HepG2 (cell line): Measurements from ENCODE around the gene PSMA7. TPM values are rescaled to one million over a fixed set of nuclear protein-coding genes. Genes with fewer than 3 reads are reported as not detected.
A peak's percentile ranks its signal among the peaks of the same experiment; 100 is the strongest.

Source experiments
- CENPT ChIP-seq: sonication (generic); formaldehyde crosslinking; IDR thresholded peaks from 2 replicates; pipeline ENCODE4 v1.8.0; 2022; ENCODE audit warnings: low read depth, mild to moderate bottlenecking, moderate library complexity, missing genetic modification reagents
- ELF1 ChIP-seq: sonication (generic); formaldehyde crosslinking; IDR thresholded peaks from 2 replicates; pipeline ENCODE4 v1.4.0; 2020; ENCODE audit warnings: missing genetic modification reagents
- FOXO1 ChIP-seq: sonication (generic); formaldehyde crosslinking; IDR thresholded peaks from 2 replicates; pipeline ENCODE4 v1.4.0; 2020; ENCODE audit warnings: missing genetic modification reagents
- LBX2 ChIP-seq: sonication (generic); formaldehyde crosslinking; IDR thresholded peaks from 2 replicates; pipeline ENCODE4 v1.5.0; 2020; ENCODE audit warnings: missing genetic modification reagents, mild to moderate bottlenecking, borderline replicate concordance
- MTA3 ChIP-seq: sonication (generic); formaldehyde crosslinking; IDR thresholded peaks from 2 replicates; pipeline ENCODE4 v1.4.0; 2020; ENCODE audit warnings: missing genetic modification reagents
- MXD1 ChIP-seq: sonication (generic); formaldehyde crosslinking; IDR thresholded peaks from 2 replicates; pipeline ENCODE4 v1.4.0; 2020; ENCODE audit warnings: mild to moderate bottlenecking, missing genetic modification reagents
- NCOA5 ChIP-seq: sonication (generic); formaldehyde crosslinking; IDR thresholded peaks from 2 replicates; pipeline ENCODE4 v1.4.0; 2020; ENCODE audit warnings: missing genetic modification reagents
- POLR2G ChIP-seq: fragments of 200-400 bp; formaldehyde crosslinking; IDR thresholded peaks from 2 replicates; pipeline ENCODE4 v1.6.1; 2018; ENCODE audit warnings: mild to moderate bottlenecking, low read depth, low read length, moderate library complexity
- SMAD1 ChIP-seq: sonication (generic); formaldehyde crosslinking; IDR thresholded peaks from 2 replicates; pipeline ENCODE4 v1.4.0; 2020; ENCODE audit warnings: missing genetic modification reagents, low read depth, mild to moderate bottlenecking, borderline replicate concordance
- SMAD9 ChIP-seq: sonication (generic); formaldehyde crosslinking; IDR thresholded peaks from 2 replicates; pipeline ENCODE4 v1.5.1; 2020; ENCODE audit warnings: mild to moderate bottlenecking, missing genetic modification reagents
- SP1 ChIP-seq, 2 experiments: fragments of 450-650 bp in 1 of 2; sonication (generic) in 1 of 2; formaldehyde crosslinking in 1 of 2; IDR thresholded peaks; 2 replicates each; pipeline versions ENCODE4 v1.4.0 to v1.6.1; 2016 to 2020; ENCODE audit warnings: missing genetic modification reagents in 1 of 2
- SP2 ChIP-seq: sonication (generic); formaldehyde crosslinking; IDR thresholded peaks from 2 replicates; pipeline ENCODE4 v1.5.1; 2020; ENCODE audit warnings: mild to moderate bottlenecking, missing genetic modification reagents
- SP4 ChIP-seq: sonication (generic); formaldehyde crosslinking; IDR thresholded peaks from 2 replicates; pipeline ENCODE4 v1.8.1; 2023; ENCODE audit warnings: mild to moderate bottlenecking, missing genetic modification reagents
- SRF ChIP-seq: IDR thresholded peaks from 2 replicates; pipeline ENCODE4 v1.6.1; 2011; ENCODE audit warnings: mild to moderate bottlenecking, low read depth, low read length, moderate library complexity
- TFDP1 ChIP-seq: IDR thresholded peaks from 2 replicates; pipeline ENCODE4 v1.6.1; 2016; ENCODE audit warnings: missing compliant biosample characterization, missing genetic modification reagents, borderline replicate concordance
- TMF1 ChIP-seq: sonication (generic); formaldehyde crosslinking; IDR thresholded peaks from 2 replicates; pipeline ENCODE4 v1.8.1; 2022; ENCODE audit warnings: low read depth, missing genetic modification reagents
- USF2 ChIP-seq, 2 experiments: sonication (generic) in 1 of 2; formaldehyde crosslinking in 1 of 2; IDR thresholded peaks; 2 replicates each; pipeline versions ENCODE4 v1.5.1 to v1.6.1; 2011 to 2020; ENCODE audit warnings: borderline replicate concordance in 1 of 2, low read depth in 1 of 2, low read length in 1 of 2, mild to moderate bottlenecking in 1 of 2, missing genetic modification reagents in 1 of 2, moderate library complexity in 1 of 2
- ZBTB25 ChIP-seq: IDR thresholded peaks from 2 replicates; pipeline ENCODE4 v1.6.1; 2018; ENCODE audit warnings: missing genetic modification reagents
- ZNF121 ChIP-seq: sonication (generic); formaldehyde crosslinking; IDR thresholded peaks from 2 replicates; pipeline ENCODE4 v1.5.0; 2020; ENCODE audit warnings: mild to moderate bottlenecking, missing genetic modification reagents
- ZNF138 ChIP-seq: sonication (generic); formaldehyde crosslinking; IDR thresholded peaks from 2 replicates; pipeline ENCODE4 v1.5.0; 2020; ENCODE audit warnings: mild to moderate bottlenecking, low read depth, missing genetic modification reagents
- ZNF251 ChIP-seq: sonication (generic); formaldehyde crosslinking; IDR thresholded peaks from 2 replicates; pipeline ENCODE4 v1.9.0; 2021; ENCODE audit warnings: mild to moderate bottlenecking, missing genetic modification reagents
- ZNF260 ChIP-seq: sonication (generic); formaldehyde crosslinking; IDR thresholded peaks from 2 replicates; pipeline ENCODE4 v1.4.0; 2020; ENCODE audit warnings: missing genetic modification reagents, low read depth, mild to moderate bottlenecking, borderline replicate concordance
- ZNF34 ChIP-seq: sonication (generic); formaldehyde crosslinking; IDR thresholded peaks from 2 replicates; pipeline ENCODE4 v1.4.0; 2020; ENCODE audit warnings: mild to moderate bottlenecking, missing genetic modification reagents, borderline replicate concordance
- ZNF850 ChIP-seq: sonication (generic); formaldehyde crosslinking; conservative IDR thresholded peaks from 2 replicates; pipeline ENCODE4 v1.9.0; 2021; ENCODE audit warnings: mild to moderate bottlenecking, missing genetic modification reagents
- polyA plus RNA-seq, 8 experiments: library from polyadenylated mRNA; depleted of rRNA in 3 of 8; stranded (reverse) in 7 of 8; unstranded in 1 of 8; fragments of >200 nt; fragmentation: Illumina TruSeq in 4 of 8; extraction: Trizol in 4 of 8; gene quantifications; 2 replicates each; pipeline versions ENCODE4 v1.2.1 to v1.2.3, GENCODE V29; 2011 to 2016; ENCODE audit warnings: low read depth in 4 of 8, missing spikeins in 1 of 8, mixed read lengths in 1 of 8; ENCODE audit not compliant: insufficient read depth in 1 of 8
- total RNA-seq, 5 experiments: library from RNA; depleted of rRNA; stranded (reverse); fragments of >200 nt; fragmentation: Illumina TruSeq; extraction: Trizol; gene quantifications; 2 replicates each; pipeline ENCODE4 v1.2.3, GENCODE V29; 2016; ENCODE audit warnings: low read depth in 1 of 5

Gene PSMA7
- total and polyA plus RNA-seq, 2 of the 13 experiments (the other 11 are each of a cell fraction or from before 2014, with no cell fraction given): 531 to 631 TPM

- peak; percentile 7; the same call in 1 of the 2 replicates for TF ChIP-seq ELF1 (CRISPR knock-in tag)
- peak; percentile 56; the same call in 1 of the 2 replicates for TF ChIP-seq SP4 (CRISPR knock-in tag)
- no peak for TF ChIP-seq MXD1 (CRISPR knock-in tag)
- peak; percentile 78; the same call in 1 of the 2 replicates for TF ChIP-seq ZNF138 (CRISPR knock-in tag)
- TF ChIP-seq ZNF34 (CRISPR knock-in tag): no peak
- no peak; the same call in 1 of the 2 replicates for TF ChIP-seq ZBTB25 (CRISPR knock-in tag)
- TF ChIP-seq NCOA5 (CRISPR knock-in tag): no peak
- no peak for TF ChIP-seq SMAD9
- TF ChIP-seq FOXO1: no peak
- TF ChIP-seq TMF1 (CRISPR knock-in tag): no peak
- no peak for TF ChIP-seq ZNF251 (CRISPR knock-in tag)
- TF ChIP-seq ZNF260: 0 out of 2 replicates have a peak, but pooled peaks have one; percentile 42
- no peak for TF ChIP-seq SP1 (IDR thresholded peaks at IDR 0.05)
- no peak; the same call in 1 of the 2 replicates for TF ChIP-seq SP1 (CRISPR knock-in tag; IDR thresholded peaks at IDR 0.05)
- no peak for TF ChIP-seq SP2
- no peak for TF ChIP-seq SRF
- no peak for TF ChIP-seq USF2 (IDR thresholded peaks at IDR 0.05; ENCODE audit: low read depth, low read length)
- no peak for TF ChIP-seq USF2 (CRISPR knock-in tag; IDR thresholded peaks at IDR 0.05; ENCODE audit: borderline replicate concordance)
- no peak for TF ChIP-seq CENPT (CRISPR knock-in tag)
- TF ChIP-seq ZNF850: no peak
- TF ChIP-seq TFDP1 (CRISPR knock-in tag): no peak; the same call in 1 of the 2 replicates
- TF ChIP-seq LBX2 (CRISPR knock-in tag): no peak
- TF ChIP-seq SMAD1 (CRISPR knock-in tag): no peak
- TF ChIP-seq POLR2G: 0 out of 2 replicates have a peak, but pooled peaks have one; percentile 15
- peak; percentile 40; the same call in 1 of the 2 replicates for TF ChIP-seq ZNF121 (CRISPR knock-in tag)
- no peak for TF ChIP-seq MTA3 (CRISPR knock-in tag)
Measured at GRCh38 chr20:62141397-62142251, 1.6 kb downstream of the PSMA7 start (continued).
